HCT116 (cell line): ENCODE results near the gene CHAF1B. TPM values are rescaled to one million over a fixed set of nuclear protein-coding genes. Genes with fewer than 3 reads are reported as not detected.

Source experiments
- ATAC-seq: fragments of 200-7000 bp; cut with Tn5 transposase; 2 replicates; pipeline ENCODE4 v1.9.1; 2020; ENCODE audit warnings: mild to moderate bottlenecking, moderate library complexity
- BruUV-seq: library from RNA; stranded (reverse); fragments of 400-500 nt; replicated peaks from 2 replicates; lab custom pipeline; 2021; lab: Mats Ljungman, UMichigan
- CTCF ChIA-PET: fragments of 300-600 bp; sonication (Branson Sonifier 250); formaldehyde crosslinking; loops from one replicate; lab custom pipeline; 2021; ENCODE audit warnings: antibody characterized with exemption; lab: Charles Lee
- POLR2A ChIA-PET: fragments of 300-600, 350-600 bp; sonication (Branson Sonifier 250); formaldehyde crosslinking; loops from one replicate; lab custom pipeline; 2021; ENCODE audit warnings: antibody characterized with exemption; lab: Charles Lee
- RAD21 ChIA-PET, 2 experiments: fragments of 300-600 bp; sonication (Branson Sonifier 250); formaldehyde crosslinking; loops; one replicate each; lab custom pipeline; 2023; ENCODE audit warnings: low total read pairs in 2 of 2; ENCODE audit not compliant: uncharacterized antibody in 2 of 2, unreplicated experiment in 2 of 2, low non-redundant PET in 1 of 2; lab: Charles Lee
- DNase-seq: peaks from one replicate; pipeline ENCODE4 v3.0.0-alpha.2; 2010; ENCODE audit warnings: low read depth, low spot score
- H2AFZ ChIP-seq: fragments of 200-600 bp; shearing (Covaris generic), sonication (generic); 2 replicates; pipeline ENCODE4 v1.6.1; 2017; ENCODE audit warnings: low read depth, mixed run types, mixed read lengths, antibody characterized with exemption, low read length; ENCODE audit not compliant: poor library complexity, severe bottlenecking
- H3K27ac ChIP-seq: 2 replicates; pipeline ENCODE4 v1.5.1; 2012; ENCODE audit warnings: low read depth, low read length
- H3K27me3 ChIP-seq: fragments of 200-600 bp; sonication (generic); 2 replicates; pipeline ENCODE4 v1.6.1; 2016; ENCODE audit warnings: mixed run types, low read length, mixed read lengths; ENCODE audit not compliant: insufficient read depth
- H3K36me3 ChIP-seq, 2 experiments: fragments of 200-500 bp in 1 of 2; fragments of 200-600 bp in 1 of 2; sonication (Bioruptor generic) in 1 of 2; sonication (generic) in 1 of 2; 2 replicates each; pipeline versions ENCODE4 v1.5.1 to v1.6.1; 2014 to 2016; ENCODE audit warnings: low read length in 2 of 2, inconsistent platforms in 1 of 2, mixed read lengths in 1 of 2, mixed run types in 1 of 2; ENCODE audit not compliant: insufficient read depth in 2 of 2, control insufficient read depth in 1 of 2
- H3K4me1 ChIP-seq, 2 experiments: fragments of 200-600 bp in 1 of 2; sonication (generic) in 1 of 2; 2 replicates each; pipeline versions ENCODE4 v1.5.1 to v1.6.1; 2012 to 2017; ENCODE audit warnings: low read length in 2 of 2, inconsistent platforms in 1 of 2, mild to moderate bottlenecking in 1 of 2, mixed read lengths in 1 of 2, mixed run types in 1 of 2, moderate library complexity in 1 of 2; ENCODE audit not compliant: insufficient read depth in 2 of 2, control insufficient read depth in 1 of 2
- H3K4me2 ChIP-seq: fragments of 200-600 bp; sonication (generic); 2 replicates; pipeline ENCODE4 v1.6.1; 2017; ENCODE audit warnings: mixed run types, low read length, mixed read lengths
- H3K4me3 ChIP-seq, 2 experiments: fragments of 200-600 bp in 1 of 2; sonication (generic) in 1 of 2; replicated peaks in 1 of 2; 2 replicates each; pipeline ENCODE4 v1.5.1; 2011 to 2016; ENCODE audit warnings: low read length in 2 of 2, control low read depth in 1 of 2, low read depth in 1 of 2, mild to moderate bottlenecking in 1 of 2, mixed read lengths in 1 of 2, mixed run types in 1 of 2
- H3K79me2 ChIP-seq: fragments of 200-600 bp; sonication (generic); 2 replicates; pipeline ENCODE4 v1.6.1; 2017; ENCODE audit warnings: mild to moderate bottlenecking, mixed run types, low read length, moderate library complexity, mixed read lengths; ENCODE audit not compliant: insufficient read depth
- H3K9ac ChIP-seq: fragments of 200-600 bp; sonication (generic); 2 replicates; pipeline ENCODE4 v1.6.1; 2016; ENCODE audit warnings: low read length, mixed read lengths
- H3K9me2 ChIP-seq: fragments of 200-600 bp; sonication (generic), shearing (Covaris generic); 2 replicates; pipeline ENCODE4 v1.6.1; 2017; ENCODE audit warnings: mixed run types, mild to moderate bottlenecking, moderate library complexity; ENCODE audit not compliant: insufficient read depth
- H3K9me3 ChIP-seq, 2 experiments: fragments of 200-500 bp in 1 of 2; fragments of 200-600 bp in 1 of 2; sonication (Bioruptor generic) in 1 of 2; sonication (generic) in 1 of 2; 2 replicates each; pipeline ENCODE4 v1.6.1; 2014 to 2017; ENCODE audit warnings: low read length in 2 of 2, mixed read lengths in 2 of 2, inconsistent platforms in 1 of 2, low read depth in 1 of 2, mild to moderate bottlenecking in 1 of 2, mixed run types in 1 of 2, moderate library complexity in 1 of 2; ENCODE audit not compliant: control insufficient read depth in 1 of 2, insufficient read depth in 1 of 2
- H4K20me1 ChIP-seq: fragments of 200-600 bp; sonication (generic), shearing (Covaris generic); 2 replicates; pipeline ENCODE4 v1.6.1; 2017; ENCODE audit warnings: mixed run types, mild to moderate bottlenecking, moderate library complexity; ENCODE audit not compliant: insufficient read depth
- ATF3 ChIP-seq: IDR thresholded peaks from 2 replicates; pipeline ENCODE4 v1.6.1; 2012
- CBX3 ChIP-seq: IDR thresholded peaks from 2 replicates; pipeline ENCODE4 v1.6.1; 2012; ENCODE audit warnings: low read depth
- CEBPB ChIP-seq: IDR thresholded peaks from 2 replicates; pipeline ENCODE4 v1.6.1; 2012; ENCODE audit warnings: low read depth
- CTCF ChIP-seq, 3 experiments: fragments of 200-600 bp in 1 of 3; sonication (generic) in 1 of 3; IDR thresholded peaks in 2 of 3; conservative IDR thresholded peaks in 1 of 3; 2 replicates each; pipeline ENCODE4 v1.5.1; 2012 to 2017; ENCODE audit warnings: low read depth in 2 of 3, low read length in 2 of 3, antibody characterized with exemption in 1 of 3, borderline replicate concordance in 1 of 3, control low read depth in 1 of 3, mild to moderate bottlenecking in 1 of 3, mixed read lengths in 1 of 3, mixed run types in 1 of 3, moderate library complexity in 1 of 3; ENCODE audit not compliant: insufficient read depth in 1 of 3
- EGR1 ChIP-seq: IDR thresholded peaks from 2 replicates; pipeline ENCODE4 v1.6.1; 2012; ENCODE audit warnings: low read depth
- ELF1 ChIP-seq: IDR thresholded peaks from 2 replicates; pipeline ENCODE4 v1.6.1; 2012; ENCODE audit warnings: low read depth, borderline replicate concordance
- EZH2 ChIP-seq: fragments of 200-600 bp; sonication (generic); IDR thresholded peaks from 2 replicates; pipeline ENCODE4 v1.6.1; 2017; ENCODE audit warnings: antibody characterized with exemption, mixed run types
- FOSL1 ChIP-seq: IDR thresholded peaks from 2 replicates; pipeline ENCODE4 v1.6.1; 2012; ENCODE audit warnings: low read depth
- POLR2AphosphoS5 ChIP-seq: IDR thresholded peaks from 2 replicates; pipeline ENCODE4 v1.6.1; 2011; ENCODE audit warnings: mild to moderate bottlenecking, low read depth, low read length, moderate library complexity
- REST ChIP-seq: IDR thresholded peaks from 2 replicates; pipeline ENCODE4 v1.6.1; 2012; ENCODE audit warnings: low read depth
- SIN3A ChIP-seq: IDR thresholded peaks from 2 replicates; pipeline ENCODE4 v1.6.1; 2012; ENCODE audit warnings: low read depth
- SP1 ChIP-seq: IDR thresholded peaks from 2 replicates; pipeline ENCODE4 v1.6.1; 2012; ENCODE audit warnings: low read depth
- SRF ChIP-seq: IDR thresholded peaks from 2 replicates; pipeline ENCODE4 v1.6.1; 2012; ENCODE audit warnings: low read depth
- YY1 ChIP-seq: IDR thresholded peaks from 2 replicates; pipeline ENCODE4 v1.6.1; 2011; ENCODE audit warnings: low read length, low read depth, moderate library complexity, mild to moderate bottlenecking; ENCODE audit not compliant: insufficient replicate concordance; ENCODE audit errors: extremely low read depth
- ZFX ChIP-seq: fragments of 450-650 bp; IDR thresholded peaks from 2 replicates; pipeline ENCODE4 v1.6.1; 2017
- ZNF274 ChIP-seq: fragments of 200-500 bp; sonication (Bioruptor generic); IDR thresholded peaks from 2 replicates; pipeline ENCODE4 v1.6.1; 2014; ENCODE audit warnings: mild to moderate bottlenecking, low read depth, low read length, inconsistent platforms
- intact Hi-C: fragments of 100-400 bp; cut with micrococcal nuclease; formaldehyde crosslinking; loops from 2 replicates; pipeline ENCODE4 v1.10.0; 2022
- total RNA-seq: library from RNA; stranded (reverse); gene quantifications from one replicate; pipeline ENCODE4 v1.2.1, GENCODE V29; 2021; ENCODE audit not compliant: unreplicated experiment

Gene CHAF1B
- total RNA-seq, 1 experiment from 2014 or later, result 26.1 TPM

GRCh38 chr21:36437745-36438128 lies 52.5 kb downstream of the CHAF1B start:
- peaks cover 4 to 11% of the 10 kb centered on the region in 2 experiments; a peak in 3 of 4 replicates for H3K4me1 ChIP-seq
- no peaks in the 10 kb centered on the region for H4K20me1 ChIP-seq
- no TSS peak for BruUV-seq
- no peaks in the 10 kb centered on the region for H3K9me3 ChIP-seq
- H3K9me2 ChIP-seq, result no peaks in the 10 kb centered on the region
- H3K79me2 ChIP-seq, result no peaks in the 10 kb centered on the region
- H2AFZ ChIP-seq, result no peak overlapping the region
- CTCF ChIA-PET, result no interaction called here
- RAD21 ChIA-PET, result no interaction called here
- H3K27me3 ChIP-seq, result no peaks in the 10 kb centered on the region
- intact Hi-C loops, result no loop called here
- H3K36me3 ChIP-seq, result no peaks in the 10 kb centered on the region
- no peak for ATAC-seq
- no peak for DNase-seq
- no peak overlapping the region for H3K4me3 ChIP-seq
- POLR2A ChIA-PET, result no interaction called here
- H3K4me2 ChIP-seq, result no peak overlapping the region
- no peak overlapping the region for H3K9ac ChIP-seq
- no peak for TF ChIP-seq ATF3
- no peak for TF ChIP-seq ZNF274
- TF ChIP-seq ELF1, result no peak
- no peak for TF ChIP-seq FOSL1
- TF ChIP-seq POLR2AphosphoS5, result no peak
- no peak for TF ChIP-seq CEBPB
- TF ChIP-seq SRF, result no peak
- no peak for TF ChIP-seq SP1
- TF ChIP-seq EGR1, result no peak
- TF ChIP-seq YY1, result no peak
- no peak overlapping the region for H3K27ac ChIP-seq

GRCh38 chr21:36441715-36442114 lies 56.5 kb downstream of the CHAF1B start:
- DNase-seq (no peak), ATAC-seq (no peak)
- Histone ChIP-seq H3K79me2 (no peaks in the 10 kb centered on the region), H3K4me3 (no peak overlapping the region), H2AFZ (no peak overlapping the region), H3K27ac (no peak overlapping the region), H3K9me2 (no peaks in the 10 kb centered on the region), H3K9me3 (no peaks in the 10 kb centered on the region), H3K9ac (no peak overlapping the region), H3K4me1 (no peaks in the 10 kb centered on the region), H3K4me2 (no peak overlapping the region), H3K27me3 (no peaks in the 10 kb centered on the region), H3K36me3 (no peaks in the 10 kb centered on the region), H4K20me1 (no peaks in the 10 kb centered on the region)
- BruUV-seq, result no TSS peak
- ChIA-PET RAD21 (no interaction called here), POLR2A (no interaction called here), CTCF (no interaction called here)
- intact Hi-C loops, result no loop called here
- TF ChIP-seq ATF3, result no peak
- TF ChIP-seq CTCF (IDR thresholded peaks at IDR 0.05 in 2 of 3, conservative IDR thresholded peaks at IDR 0.05 in 1 of 3; ENCODE audit: borderline replicate concordance in 1 of 3, insufficient read depth in 1 of 3, low read depth in 2 of 3, low read length in 2 of 3), result no peak
- no peak for TF ChIP-seq REST
- TF ChIP-seq ZFX, result no peak
- no peak for TF ChIP-seq EGR1
- TF ChIP-seq CBX3, result no peak
- no peak for TF ChIP-seq SP1
- no peak for TF ChIP-seq FOSL1
- TF ChIP-seq SIN3A, result no peak
- TF ChIP-seq SRF, result no peak
- no peak for TF ChIP-seq EZH2
- no peak for TF ChIP-seq ELF1
